ENCODE results near the gene FHOD3. TPM values are rescaled to one million over a fixed set of nuclear protein-coding genes. Genes with fewer than 3 reads are reported as not detected.

FHOD3 gene
- total and polyA plus RNA-seq, 2 of the 4 experiments (the other 2 are of a cell fraction), result 14.6 to 16.0 TPM

DNA sequence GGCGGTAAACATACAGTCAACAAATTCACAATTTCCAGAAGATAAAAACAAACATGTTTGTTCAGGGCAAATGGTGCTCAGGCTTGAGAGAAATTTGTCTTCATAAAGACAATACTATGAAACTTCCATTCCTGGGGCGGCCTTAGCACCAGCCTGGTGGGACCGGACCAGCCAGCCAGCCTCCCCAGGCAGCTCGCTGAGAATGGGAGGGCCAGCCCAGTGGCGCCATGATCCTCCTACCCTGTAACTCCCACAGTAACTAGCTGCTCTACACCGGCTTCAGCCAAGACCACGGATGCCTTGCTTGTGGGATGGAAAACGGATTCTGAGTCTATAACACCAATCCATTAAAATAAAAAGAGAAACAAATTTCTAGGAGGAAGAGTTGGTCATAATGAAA lies 24.2 kb upstream of the FHOD3 start:
- dilution Hi-C loops (cut with HindIII; ENCODE audit: low sequenced_read_pairs, unreplicated experiment), result no loop called here
- no peak overlapping the region for H2BK120ac ChIP-seq (ENCODE audit: low read depth, low read length)
- TF ChIP-seq CEBPB (IDR thresholded peaks at IDR 0.05; ENCODE audit: low read depth, low read length) (no peak), CTCF (conservative IDR thresholded peaks at IDR 0.05; ENCODE audit: low read depth, low read length) (no peak), SMC3 (IDR thresholded peaks at IDR 0.05; ENCODE audit: low read depth, low read length) (no peak), FOS (IDR thresholded peaks at IDR 0.05; ENCODE audit: low read depth, low read length) (no peak), RAD21 (IDR thresholded peaks at IDR 0.05; ENCODE audit: low read length) (no peak), NFE2L2 (IDR thresholded peaks at IDR 0.05; ENCODE audit: low read depth, low read length) (no peak), RCOR1 (IDR thresholded peaks at IDR 0.05; ENCODE audit: insufficient replicate concordance, low read length) (no peak), BHLHE40 (IDR thresholded peaks at IDR 0.05; ENCODE audit: low read depth, low read length) (no peak), MAZ (IDR thresholded peaks at IDR 0.05; ENCODE audit: borderline replicate concordance, low read depth, low read length) (no peak), USF2 (IDR thresholded peaks at IDR 0.05; ENCODE audit: low read depth, low read length) (no peak), POLR2A (IDR thresholded peaks at IDR 0.05; ENCODE audit: low read depth, low read length) (no peak), RFX5 (IDR thresholded peaks at IDR 0.05; ENCODE audit: low read depth, low read length) (no peak), MAFK (IDR thresholded peaks at IDR 0.05; ENCODE audit: low read depth, low read length) (no peak), CHD1 (IDR thresholded peaks at IDR 0.05; ENCODE audit: low read depth, low read length) (no peak), MXI1 (IDR thresholded peaks at IDR 0.05; ENCODE audit: borderline replicate concordance, low read depth, low read length) (no peak)
- TF ChIP-seq, protein P1, sequence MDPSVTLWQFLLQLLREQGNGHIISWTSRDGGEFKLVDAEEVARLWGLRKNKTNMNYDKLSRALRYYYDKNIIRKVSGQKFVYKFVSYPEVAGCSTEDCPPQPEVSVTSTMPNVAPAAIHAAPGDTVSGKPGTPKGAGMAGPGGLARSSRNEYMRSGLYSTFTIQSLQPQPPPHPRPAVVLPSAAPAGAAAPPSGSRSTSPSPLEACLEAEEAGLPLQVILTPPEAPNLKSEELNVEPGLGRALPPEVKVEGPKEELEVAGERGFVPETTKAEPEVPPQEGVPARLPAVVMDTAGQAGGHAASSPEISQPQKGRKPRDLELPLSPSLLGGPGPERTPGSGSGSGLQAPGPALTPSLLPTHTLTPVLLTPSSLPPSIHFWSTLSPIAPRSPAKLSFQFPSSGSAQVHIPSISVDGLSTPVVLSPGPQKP (IDR thresholded peaks at IDR 0.05; ENCODE audit: borderline replicate concordance, low read depth, low read length), result no peak
- no peak overlapping the region for H3K56ac ChIP-seq (ENCODE audit: extremely low read depth, insufficient read depth, low read length)
- peaks cover 2% of the 10 kb centered on the region; the same call in 1 of the 2 replicates for H3K27me3 ChIP-seq (ENCODE audit: control insufficient read depth, insufficient read depth, low read length)
- no peak for DNase-seq
- no peak overlapping the region for H3K4me2 ChIP-seq (ENCODE audit: low read depth, low read length)
- no peak for ATAC-seq (ENCODE audit: low read depth)
- peaks cover 8% of the 10 kb centered on the region; the same call in 1 of the 2 replicates for H3K36me3 ChIP-seq (ENCODE audit: control insufficient read depth, insufficient read depth, low read length)
- no peak overlapping the region for H3K18ac ChIP-seq (ENCODE audit: low read depth, low read length)
- H2BK15ac ChIP-seq (ENCODE audit: low read depth, low read length), result no peak overlapping the region
- H3K9me1 ChIP-seq (ENCODE audit: insufficient read depth, low read length), result no peaks in the 10 kb centered on the region; the same call in 1 of the 2 replicates
- no peak overlapping the region for H3K4ac ChIP-seq (ENCODE audit: low read depth, low read length)
- BruUV-seq (replicated peaks), result no TSS peak
- H3K23ac ChIP-seq (ENCODE audit: low read depth, low read length), result no peak overlapping the region
- H4K5ac ChIP-seq (ENCODE audit: low read depth, low read length), result no peak overlapping the region
- H4K8ac ChIP-seq (ENCODE audit: low read depth in 2 of 2, low read length in 2 of 2), result no peak overlapping the region
- H3K4me3 ChIP-seq (ENCODE audit: insufficient read depth, low read depth, low read length), result no peak overlapping the region
- no CpG with 5 or more reads among the region's 8 CpGs for WGBS, 2 experiments (ENCODE audit: extremely low coverage in 2 of 2, insufficient read length in 1 of 2)
- in situ Hi-C loops (cut with MboI; ENCODE audit: low sequenced_read_pairs), result no loop called here
- H3K27ac ChIP-seq (ENCODE audit: insufficient read depth, low read length), result no peak overlapping the region
- no peaks in the 10 kb centered on the region for H3K79me1 ChIP-seq (ENCODE audit: low read depth in 1 of 2, low read length in 2 of 2)
- H2AK5ac ChIP-seq (ENCODE audit: low read depth, low read length), result no peak overlapping the region
- no peak overlapping the region for H2AK9ac ChIP-seq (replicated peaks; ENCODE audit: low read depth, low read length, poor library complexity)
- ChIA-PET POLR2A (ENCODE audit: unreplicated experiment) (no interaction called here), CTCF (no interaction called here)
- no peak overlapping the region for H2BK5ac ChIP-seq (ENCODE audit: low read depth, low read length, poor library complexity, severe bottlenecking)
- H3K9me3 ChIP-seq (ENCODE audit: control insufficient read depth, insufficient read depth, low read length), result no peaks in the 10 kb centered on the region
- H4K20me1 ChIP-seq (ENCODE audit: insufficient read depth, low read length), result no peaks in the 10 kb centered on the region
- H2AFZ ChIP-seq (replicated peaks; ENCODE audit: low read length, poor library complexity), result no peak overlapping the region
- no peak overlapping the region for H3K14ac ChIP-seq (replicated peaks; ENCODE audit: low read depth, low read length)
- intact Hi-C loops (cut with micrococcal nuclease), result no loop called here
- H3K4me1 ChIP-seq (ENCODE audit: control insufficient read depth, insufficient read depth, low read length), result no peaks in the 10 kb centered on the region
- H3K9ac ChIP-seq (ENCODE audit: low read depth, low read length), result no peak overlapping the region
- no peak overlapping the region for H2BK20ac ChIP-seq (ENCODE audit: low read depth, low read length)
- H4K91ac ChIP-seq (ENCODE audit: insufficient read depth, low read depth, low read length), result no peak overlapping the region

Data from IMR-90 (cell line).